Hepatocyte (in vitro differentiated cells): ENCODE measurements around the gene MON2. TPM values are rescaled to one million over a fixed set of nuclear protein-coding genes. Genes with fewer than 3 reads are reported as not detected.

Experiments
- DNase-seq: peaks from one replicate; pipeline ENCODE4 v3.0.0-alpha.2; 2016; ENCODE audit warnings: low spot score
- H2AFZ ChIP-seq: fragments of 200-600 bp; sonication (generic); 2 replicates; pipeline ENCODE4 v1.6.0; 2016; ENCODE audit warnings: antibody characterized with exemption, mild to moderate bottlenecking
- H3K27ac ChIP-seq: fragments of 200-600 bp; sonication (generic); 2 replicates; pipeline ENCODE4 v1.5.1; 2016; ENCODE audit warnings: mild to moderate bottlenecking
- H3K27me3 ChIP-seq: fragments of 200-600 bp; sonication (generic); 2 replicates; pipeline ENCODE4 v1.6.1; 2016
- H3K36me3 ChIP-seq: fragments of 200-600 bp; sonication (generic); replicated peaks from 2 replicates; pipeline ENCODE4 v1.5.1; 2016; ENCODE audit warnings: low read depth; ENCODE audit not compliant: insufficient read depth
- H3K4me1 ChIP-seq: fragments of 200-600 bp; sonication (generic); 2 replicates; pipeline ENCODE4 v1.5.1; 2016; ENCODE audit warnings: mild to moderate bottlenecking, moderate library complexity; ENCODE audit not compliant: insufficient read depth
- H3K4me2 ChIP-seq: fragments of 200-600 bp; sonication (generic); 2 replicates; pipeline ENCODE4 v1.6.0; 2016
- H3K4me3 ChIP-seq: fragments of 200-600 bp; sonication (generic); 2 replicates; pipeline ENCODE4 v1.5.1; 2016; ENCODE audit warnings: mild to moderate bottlenecking
- H3K79me2 ChIP-seq: fragments of 200-600 bp; sonication (generic); 2 replicates; pipeline ENCODE4 v1.6.0; 2017; ENCODE audit warnings: mild to moderate bottlenecking
- H3K9me2 ChIP-seq: fragments of 200-600 bp; sonication (generic); replicated peaks from 2 replicates; pipeline ENCODE4 v1.6.0; 2017; ENCODE audit warnings: mild to moderate bottlenecking; ENCODE audit not compliant: insufficient read depth
- H3K9me3 ChIP-seq: fragments of 200-600 bp; sonication (generic); 2 replicates; pipeline ENCODE4 v1.5.1; 2016; ENCODE audit warnings: low read depth, mild to moderate bottlenecking
- H4K20me1 ChIP-seq: fragments of 200-600 bp; sonication (generic); 2 replicates; pipeline ENCODE4 v1.6.0; 2016; ENCODE audit warnings: mild to moderate bottlenecking; ENCODE audit not compliant: insufficient read depth, poor library complexity, severe bottlenecking
- EZH2 ChIP-seq: fragments of 200-600 bp; sonication (generic); IDR thresholded peaks from 2 replicates; pipeline ENCODE4 v1.6.1; 2016; ENCODE audit warnings: antibody characterized with exemption, mild to moderate bottlenecking, borderline replicate concordance
- EZH2phosphoT487 ChIP-seq: fragments of 200-600 bp; sonication (generic); IDR thresholded peaks from one replicate; pipeline ENCODE4 v1.6.1; 2018; ENCODE audit warnings: antibody characterized with exemption, mild to moderate bottlenecking, low read depth, moderate library complexity; ENCODE audit not compliant: unreplicated experiment, severe bottlenecking
- WGBS: methylation state at CpG from one replicate; pipeline ENCODE4 v1.1.6; 2016; ENCODE audit warnings: low lambda C conversion rate; ENCODE audit errors: missing lambda C conversion rate; 5-methylcytosine and 5-hydroxymethylcytosine counted together
- polyA plus RNA-seq: library from polyadenylated mRNA; unstranded; fragments of >200 nt; fragmentation: Nextera tagmentation; extraction: Ambion mirVana; gene quantifications from 2 replicates; pipeline ENCODE4 v1.2.1, GENCODE V29; 2016
- total RNA-seq: library from RNA; depleted of rRNA; stranded (reverse); fragments of >200 nt; gene quantifications from 2 replicates; pipeline ENCODE4 v1.2.3, GENCODE V29; 2014
- TF ChIP-seq, protein P1 (sequence below): fragments of 200-600 bp; sonication (generic); IDR thresholded peaks from 2 replicates; pipeline ENCODE4 v1.5.1; 2016; ENCODE audit warnings: antibody characterized with exemption, mild to moderate bottlenecking; ENCODE audit not compliant: poor library complexity

Gene MON2
- total and polyA plus RNA-seq, 2 experiments from 2014 or later = 23.7 to 60.9 TPM

DNA sequence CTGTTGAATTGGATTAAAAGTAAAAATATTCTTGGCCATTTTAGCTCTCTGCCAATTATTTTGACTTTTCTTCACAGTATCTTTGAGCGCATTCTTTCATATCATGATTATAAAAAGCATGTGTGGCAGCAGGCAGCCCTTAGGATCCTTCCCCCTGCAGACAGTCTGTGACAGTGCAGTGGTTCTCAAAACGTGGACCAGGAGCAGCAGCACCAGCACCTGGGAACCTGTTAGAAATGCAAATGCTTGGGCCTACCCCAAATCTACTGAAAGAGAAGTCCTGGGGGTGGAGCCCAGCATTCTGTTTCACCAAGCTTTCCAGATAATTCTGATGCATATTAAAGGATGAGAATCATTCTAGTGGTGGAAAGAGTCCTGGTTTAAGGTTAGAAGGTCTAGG is 155.6 kb downstream of the MON2 start:
- no peak overlapping the region for H3K27ac ChIP-seq
- H3K4me2 ChIP-seq = no peak overlapping the region
- H4K20me1 ChIP-seq = no peaks in the 10 kb centered on the region
- H3K4me3 ChIP-seq = no peak overlapping the region
- H3K27me3 ChIP-seq = no peaks in the 10 kb centered on the region
- TF ChIP-seq EZH2phosphoT487 (no peak), EZH2 (no peak)
- TF ChIP-seq, protein P1, sequence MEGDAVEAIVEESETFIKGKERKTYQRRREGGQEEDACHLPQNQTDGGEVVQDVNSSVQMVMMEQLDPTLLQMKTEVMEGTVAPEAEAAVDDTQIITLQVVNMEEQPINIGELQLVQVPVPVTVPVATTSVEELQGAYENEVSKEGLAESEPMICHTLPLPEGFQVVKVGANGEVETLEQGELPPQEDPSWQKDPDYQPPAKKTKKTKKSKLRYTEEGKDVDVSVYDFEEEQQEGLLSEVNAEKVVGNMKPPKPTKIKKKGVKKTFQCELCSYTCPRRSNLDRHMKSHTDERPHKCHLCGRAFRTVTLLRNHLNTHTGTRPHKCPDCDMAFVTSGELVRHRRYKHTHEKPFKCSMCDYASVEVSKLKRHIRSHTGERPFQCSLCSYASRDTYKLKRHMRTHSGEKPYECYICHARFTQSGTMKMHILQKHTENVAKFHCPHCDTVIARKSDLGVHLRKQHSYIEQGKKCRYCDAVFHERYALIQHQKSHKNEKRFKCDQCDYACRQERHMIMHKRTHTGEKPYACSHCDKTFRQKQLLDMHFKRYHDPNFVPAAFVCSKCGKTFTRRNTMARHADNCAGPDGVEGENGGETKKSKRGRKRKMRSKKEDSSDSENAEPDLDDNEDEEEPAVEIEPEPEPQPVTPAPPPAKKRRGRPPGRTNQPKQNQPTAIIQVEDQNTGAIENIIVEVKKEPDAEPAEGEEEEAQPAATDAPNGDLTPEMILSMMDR = no peak
- no peak for DNase-seq
- no peak overlapping the region for H2AFZ ChIP-seq
- H3K4me1 ChIP-seq = no peaks in the 10 kb centered on the region
- H3K36me3 ChIP-seq = no peaks in the 10 kb centered on the region
- H3K9me3 ChIP-seq = no peaks in the 10 kb centered on the region
- WGBS = 61% methylated on average over 2 of the region's 2 CpGs
- H3K9me2 ChIP-seq = no peaks in the 10 kb centered on the region
- H3K79me2 ChIP-seq = no peaks in the 10 kb centered on the region

DNA sequence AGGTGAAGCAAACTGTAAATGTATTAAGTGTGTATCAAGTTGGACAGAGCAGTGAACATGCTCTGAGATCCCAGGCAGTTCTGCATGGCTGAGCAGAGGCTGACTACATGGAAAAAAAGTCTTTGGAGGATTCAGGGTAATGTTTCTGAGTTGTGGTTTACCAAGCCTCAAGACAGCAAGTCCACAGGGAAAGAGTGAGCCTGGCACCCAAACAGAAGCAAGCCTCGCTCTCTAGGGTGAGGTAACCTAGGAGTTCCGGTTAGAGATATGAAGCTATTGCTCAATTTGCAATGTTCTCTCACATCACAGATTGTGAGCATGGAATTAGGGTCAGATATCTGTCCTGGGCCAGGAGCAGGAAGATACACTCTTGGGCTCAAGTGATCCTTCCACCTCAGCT is 158.6 kb downstream of the MON2 start:
- H3K9me3 ChIP-seq = no peaks in the 10 kb centered on the region
- no peaks in the 10 kb centered on the region for H3K4me1 ChIP-seq
- TF ChIP-seq EZH2phosphoT487 = no peak
- TF ChIP-seq, protein P1 = no peak
- no peak for TF ChIP-seq EZH2
- no peaks in the 10 kb centered on the region for H3K79me2 ChIP-seq
- H3K36me3 ChIP-seq = no peaks in the 10 kb centered on the region
- H3K4me3 ChIP-seq = no peak overlapping the region
- peak overlapping the region; percentile 4 for H3K27ac ChIP-seq
- no peaks in the 10 kb centered on the region for H3K9me2 ChIP-seq
- no peak overlapping the region for H2AFZ ChIP-seq
- DNase-seq = peak; percentile 50
- H4K20me1 ChIP-seq = no peaks in the 10 kb centered on the region
- H3K27me3 ChIP-seq = no peaks in the 10 kb centered on the region
- 83% methylated on average over 2 of the region's 2 CpGs for WGBS
- no peak overlapping the region for H3K4me2 ChIP-seq

DNA sequence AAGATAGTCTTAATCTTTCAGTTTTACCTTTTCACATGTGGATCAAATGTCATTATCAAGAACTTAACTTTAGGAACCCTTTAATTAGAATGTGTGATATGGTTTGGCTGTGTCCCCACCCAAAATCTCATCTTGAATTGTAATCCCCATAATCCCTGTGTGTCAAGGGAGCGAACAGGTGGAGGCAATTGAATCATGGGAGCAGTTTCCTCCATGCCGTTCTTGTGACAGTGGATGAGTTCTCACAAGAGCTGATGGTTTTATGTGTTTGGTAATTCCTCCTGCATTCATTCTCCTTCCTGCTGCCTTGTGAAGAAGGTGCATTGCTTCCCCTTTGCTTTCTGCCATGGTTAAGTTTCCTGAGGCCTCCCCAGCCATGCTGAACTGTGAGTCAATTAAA is 160.6 kb downstream of the MON2 start:
- H3K36me3 ChIP-seq = no peaks in the 10 kb centered on the region
- no peak overlapping the region for H3K27ac ChIP-seq
- no peaks in the 10 kb centered on the region for H4K20me1 ChIP-seq
- H3K4me2 ChIP-seq = no peak overlapping the region
- no peak overlapping the region for H2AFZ ChIP-seq
- peaks cover 3% of the 10 kb centered on the region for H3K4me1 ChIP-seq
- no peak overlapping the region for H3K4me3 ChIP-seq
- DNase-seq = no peak
- no peaks in the 10 kb centered on the region for H3K27me3 ChIP-seq
- H3K9me3 ChIP-seq = no peaks in the 10 kb centered on the region
- WGBS = 88% methylated on average over 2 of the region's 2 CpGs
- TF ChIP-seq, protein P1 = no peak
- TF ChIP-seq EZH2 = no peak
- TF ChIP-seq EZH2phosphoT487 = no peak
- no peaks in the 10 kb centered on the region for H3K9me2 ChIP-seq
- no peaks in the 10 kb centered on the region for H3K79me2 ChIP-seq

DNA sequence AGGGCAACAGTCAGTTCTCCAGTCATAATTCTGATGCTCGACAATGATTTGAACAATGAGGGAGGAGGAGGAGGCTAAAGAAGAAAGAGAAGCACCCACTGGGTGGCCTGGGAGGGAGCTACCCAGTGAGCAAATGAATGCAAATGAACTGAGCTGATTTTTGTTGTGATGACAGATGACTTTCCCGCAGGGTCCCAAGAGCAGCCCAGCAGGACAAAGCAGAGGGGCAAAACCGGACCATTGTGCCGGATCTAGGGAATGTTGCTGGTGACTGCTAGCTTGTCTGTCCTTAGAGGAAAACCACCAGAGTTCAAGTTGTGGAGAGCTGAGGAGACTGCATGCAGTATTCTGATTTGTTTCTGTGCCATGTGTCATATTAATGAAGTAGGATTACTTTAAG is 162.8 kb downstream of the MON2 start:
- no peak overlapping the region for H3K4me2 ChIP-seq
- WGBS = 50% methylated on average over 4 of the region's 4 CpGs
- no peaks in the 10 kb centered on the region for H3K9me3 ChIP-seq

More for the DNA sequence above, 162.8 kb downstream of the MON2 start:
- Histone ChIP-seq H3K27ac (no peak overlapping the region), H3K79me2 (no peaks in the 10 kb centered on the region), H3K9me2 (no peaks in the 10 kb centered on the region), H2AFZ (no peak overlapping the region), H3K27me3 (no peaks in the 10 kb centered on the region), H4K20me1 (no peaks in the 10 kb centered on the region), H3K4me1 (peaks cover 9% of the 10 kb centered on the region), H3K4me3 (no peak overlapping the region), H3K36me3 (no peaks in the 10 kb centered on the region)
- no peak for TF ChIP-seq EZH2
- no peak for TF ChIP-seq EZH2phosphoT487
- TF ChIP-seq, protein P1 = no peak
- no peak for DNase-seq
